ENCODE measurements around the gene AFM.

Gene AFM

GRCh38 chr4:73450398-73451004 is 31.0 kb upstream of the AFM start:
- DNase-seq: no peak

GRCh38 chr4:73451404-73451803 is 30.1 kb upstream of the AFM start:
- DNase-seq: no peak

GRCh38 chr4:73451981-73452747 is 29.4 kb upstream of the AFM start:
- no peak for DNase-seq

GRCh38 chr4:73452953-73453700 is 28.4 kb upstream of the AFM start:
- no peak for DNase-seq

- DNase-seq: no peak
Observed at GRCh38 chr4:73453701-73454005, 27.9 kb upstream of the AFM start.

- no peak for DNase-seq
Observed at GRCh38 chr4:73454920-73455319, 26.6 kb upstream of the AFM start.

- DNase-seq: no peak
Observed at GRCh38 chr4:73456177-73457022, 25.1 kb upstream of the AFM start.

GRCh38 chr4:73458184-73459047 is 23.1 kb upstream of the AFM start:
- no peak for DNase-seq

- no peak for DNase-seq
Observed at GRCh38 chr4:73459048-73459421, 22.5 kb upstream of the AFM start.

- no peak for DNase-seq
Observed at GRCh38 chr4:73460913-73461522, 20.5 kb upstream of the AFM start.

GRCh38 chr4:73468170-73468569 is 13.4 kb upstream of the AFM start:
- no peak for DNase-seq

- DNase-seq: no peak
Observed at GRCh38 chr4:73470728-73471127, 10.8 kb upstream of the AFM start.

- DNase-seq: no peak
Observed at GRCh38 chr4:73477176-73477575, 4.4 kb upstream of the AFM start.

GRCh38 chr4:73479323-73479722 is 2.2 kb upstream of the AFM start:
- no peak for DNase-seq

- no peak for DNase-seq
Observed at GRCh38 chr4:73485085-73485484, 3.5 kb downstream of the AFM start.

GRCh38 chr4:73485596-73485995 is 4.1 kb downstream of the AFM start:
- no peak for DNase-seq

GRCh38 chr4:73486497-73486896 is 5.0 kb downstream of the AFM start:
- DNase-seq: no peak

GRCh38 chr4:73487233-73487632 is 5.7 kb downstream of the AFM start:
- DNase-seq: no peak

GRCh38 chr4:73499996-73500765 is 18.6 kb downstream of the AFM start:
- no peak for DNase-seq

- DNase-seq: no peak
Observed at GRCh38 chr4:73501664-73502265, 20.2 kb downstream of the AFM start.

GRCh38 chr4:73505567-73505966 is 24.0 kb downstream of the AFM start:
- no peak for DNase-seq

Data from activated CD4-positive, alpha-beta T cell treated with anti-CD3 and anti-CD28 coated beads, Interleukin-2, amount 50 U/mL, for 48 hours (primary cell).